Ascending aorta (tissue), 2 donors: ENCODE measurements around the gene ZNF804A. TPM values are rescaled to one million over a fixed set of nuclear protein-coding genes. Genes with fewer than 3 reads are reported as not detected.

Experiments used
- DNase-seq, 2 donors: peaks; one replicate each; pipeline ENCODE4 v3.0.0-alpha.2; 2019; ENCODE audit warnings: low spot score in 2 of 2
- H3K27ac ChIP-seq, 2 donors: fragments of 200-600 bp; sonication (generic); one replicate each; pipeline ENCODE4 v1.5.1; 2016 to 2017; ENCODE audit warnings: mild to moderate bottlenecking in 1 of 2
- H3K27me3 ChIP-seq: fragments of 200-600 bp; sonication (generic); one replicate; pipeline ENCODE4 v1.5.1; 2017
- H3K36me3 ChIP-seq, 2 donors: fragments of 200-600 bp; sonication (generic); one replicate each; pipeline ENCODE4 v1.5.1; 2016
- H3K4me1 ChIP-seq, 2 donors: fragments of 200-600 bp; sonication (generic); one replicate each; pipeline ENCODE4 v1.5.1; 2016 to 2017; ENCODE audit warnings: mild to moderate bottlenecking in 1 of 2
- H3K4me3 ChIP-seq, 2 donors: fragments of 200-600 bp; sonication (generic); one replicate each; pipeline ENCODE4 v1.5.1; 2016 to 2017; ENCODE audit warnings: mild to moderate bottlenecking in 1 of 2
- H3K9me3 ChIP-seq, 2 donors: fragments of 200-600 bp; sonication (generic); one replicate each; pipeline ENCODE4 v1.5.1; 2016
- CTCF ChIP-seq, 3 experiments: fragments of 200-600 bp in 2 of 3; fragments of 450-650 bp in 1 of 3; sonication (generic) in 2 of 3; IDR thresholded peaks; one replicate each; pipeline ENCODE4 v1.5.1; 2016 to 2019; ENCODE audit warnings: antibody characterized with exemption in 3 of 3, mild to moderate bottlenecking in 1 of 3, moderate library complexity in 1 of 3
- intact Hi-C: fragments of 100-400 bp; cut with DNase I; formaldehyde crosslinking; loops from one replicate; pipeline ENCODE4 v1.15.1; 2023
- total RNA-seq: library from RNA; depleted of rRNA; stranded (reverse); fragments of >200 nt; gene quantifications from one replicate; pipeline ENCODE4 v1.1.0, GENCODE V29; 2016

The ZNF804A gene
- total RNA-seq, 1 donor from 2014 or later = not detected

GRCh38 chr2:184677171-184677570 lies 78.8 kb downstream of the ZNF804A start:
- intact Hi-C loops = no loop called here
- H3K27me3 ChIP-seq = no peaks in the 10 kb centered on the region

GRCh38 chr2:184679219-184680018 lies 81.1 kb downstream of the ZNF804A start:
- intact Hi-C loops = no loop called here
- no peak for DNase-seq

More at GRCh38 chr2:184677171-184677570, 78.8 kb downstream of the ZNF804A start:
- Histone ChIP-seq H3K4me1 (no peaks in the 10 kb centered on the region), H3K36me3 (no peaks in the 10 kb centered on the region), H3K9me3 (no peaks in the 10 kb centered on the region), H3K27ac (no peak overlapping the region), H3K4me3 (no peak overlapping the region)
- DNase-seq = no peak
- TF ChIP-seq CTCF (IDR thresholded peaks at IDR 0.05) = no peak

GRCh38 chr2:184680825-184681224 lies 82.5 kb downstream of the ZNF804A start:
- no peaks in the 10 kb centered on the region for H3K36me3 ChIP-seq
- no peak for TF ChIP-seq CTCF (IDR thresholded peaks at IDR 0.05)
- H3K4me3 ChIP-seq = no peak overlapping the region
- DNase-seq = no peak
- H3K4me1 ChIP-seq = no peaks in the 10 kb centered on the region
- no peaks in the 10 kb centered on the region for H3K9me3 ChIP-seq
- H3K27me3 ChIP-seq = no peaks in the 10 kb centered on the region
- intact Hi-C loops = no loop called here
- H3K27ac ChIP-seq = no peak overlapping the region

More at GRCh38 chr2:184679219-184680018, 81.1 kb downstream of the ZNF804A start:
- Histone ChIP-seq H3K27me3 (no peaks in the 10 kb centered on the region), H3K4me1 (no peaks in the 10 kb centered on the region), H3K36me3 (no peaks in the 10 kb centered on the region), H3K27ac (no peak overlapping the region), H3K9me3 (no peaks in the 10 kb centered on the region), H3K4me3 (no peak overlapping the region)
- no peak for TF ChIP-seq CTCF (IDR thresholded peaks at IDR 0.05)

- Histone ChIP-seq H3K27ac (no peak overlapping the region), H3K36me3 (no peaks in the 10 kb centered on the region), H3K4me1 (no peaks in the 10 kb centered on the region), H3K4me3 (no peak overlapping the region), H3K27me3 (no peaks in the 10 kb centered on the region), H3K9me3 (no peaks in the 10 kb centered on the region)
- no peak for DNase-seq
- intact Hi-C loops = no loop called here
- no peak for TF ChIP-seq CTCF (IDR thresholded peaks at IDR 0.05)
Observed at GRCh38 chr2:184681642-184682321, 83.5 kb downstream of the ZNF804A start.

GRCh38 chr2:184683911-184684310 lies 85.6 kb downstream of the ZNF804A start:
- no peaks in the 10 kb centered on the region for H3K27me3 ChIP-seq
- H3K27ac ChIP-seq = no peak overlapping the region
- no peak for TF ChIP-seq CTCF (IDR thresholded peaks at IDR 0.05)
- DNase-seq = no peak
- H3K36me3 ChIP-seq = no peaks in the 10 kb centered on the region
- no peaks in the 10 kb centered on the region for H3K9me3 ChIP-seq
- H3K4me3 ChIP-seq = no peak overlapping the region
- intact Hi-C loops = no loop called here
- H3K4me1 ChIP-seq = no peaks in the 10 kb centered on the region
